MM.1S (cell line): ENCODE measurements around the gene TP63.
"Not testable (repeated sequence)": the region's sequence is repeated elsewhere in the genome, so short reads cannot be mapped to it uniquely, and the experiment has no call there.

Experiments used
- DNase-seq: peaks from one replicate; pipeline ENCODE4 v3.0.0-alpha.2; 2015
- H2AFZ ChIP-seq: fragments of 300-600 bp; sonication (generic); 2 replicates; pipeline ENCODE4 v1.6.0; 2016; ENCODE audit warnings: antibody characterized with exemption, low read length
- H3F3A ChIP-seq: fragments of 300-600 bp; sonication (generic); 2 replicates; pipeline ENCODE4 v1.6.1; 2016; ENCODE audit warnings: mild to moderate bottlenecking, antibody characterized with exemption, low read length, moderate library complexity, mixed read lengths; ENCODE audit not compliant: insufficient read depth
- H3K27ac ChIP-seq: fragments of 300-600 bp; sonication (generic); 2 replicates; pipeline ENCODE4 v1.5.1; 2016; ENCODE audit warnings: mild to moderate bottlenecking, low read length
- H3K27me3 ChIP-seq: fragments of 300-600 bp; sonication (generic); replicated peaks from 2 replicates; pipeline ENCODE4 v1.6.0; 2016; ENCODE audit warnings: low read length; ENCODE audit not compliant: insufficient read depth
- H3K36me3 ChIP-seq: fragments of 300-600 bp; sonication (generic); replicated peaks from 2 replicates; pipeline ENCODE4 v1.6.1; 2016; ENCODE audit warnings: mild to moderate bottlenecking, low read length, mixed read lengths; ENCODE audit not compliant: insufficient read depth
- H3K4me1 ChIP-seq: fragments of 300-600 bp; sonication (generic); 2 replicates; pipeline ENCODE4 v1.6.1; 2016; ENCODE audit warnings: low read length, mixed read lengths
- H3K4me2 ChIP-seq: fragments of 300-600 bp; sonication (generic); 2 replicates; pipeline ENCODE4 v1.6.0; 2016; ENCODE audit warnings: low read depth, low read length
- H3K4me3 ChIP-seq: fragments of 300-600 bp; sonication (generic); 2 replicates; pipeline ENCODE4 v1.5.1; 2016; ENCODE audit warnings: low read length, mixed read lengths
- H3K79me2 ChIP-seq: fragments of 300-600 bp; sonication (generic); 2 replicates; pipeline ENCODE4 v1.6.1; 2016; ENCODE audit warnings: mixed run types, low read length, mixed read lengths
- H3K9ac ChIP-seq: fragments of 300-600 bp; sonication (generic); 2 replicates; pipeline ENCODE4 v1.6.1; 2016; ENCODE audit warnings: low read length, mixed read lengths
- H3K9me2 ChIP-seq: fragments of 300-600 bp; sonication (generic); replicated peaks from 2 replicates; pipeline ENCODE4 v1.6.1; 2016; ENCODE audit warnings: mild to moderate bottlenecking, low read length, mixed read lengths; ENCODE audit not compliant: insufficient read depth
- H3K9me3 ChIP-seq: fragments of 300-600 bp; sonication (generic); replicated peaks from 2 replicates; pipeline ENCODE4 v1.6.1; 2016; ENCODE audit warnings: mild to moderate bottlenecking, low read length, mixed read lengths; ENCODE audit not compliant: insufficient read depth
- H4K20me1 ChIP-seq: fragments of 300-600 bp; sonication (generic); 2 replicates; pipeline ENCODE4 v1.6.1; 2016; ENCODE audit warnings: mild to moderate bottlenecking, low read length, moderate library complexity, mixed read lengths; ENCODE audit not compliant: insufficient read depth
- EZH2 ChIP-seq: fragments of 300-600 bp; sonication (generic); optimal IDR thresholded peaks from 2 replicates; pipeline ENCODE3; 2017; ENCODE audit warnings: low read depth, mild to moderate bottlenecking, antibody characterized with exemption, low read length, mixed read lengths
- EZH2phosphoT487 ChIP-seq: fragments of 300-600 bp; sonication (generic); IDR thresholded peaks from 2 replicates; pipeline ENCODE4 v1.6.1; 2018; ENCODE audit warnings: antibody characterized with exemption, low read length
- TF ChIP-seq, protein P1 (sequence below): fragments of 300-600 bp; sonication (generic); IDR thresholded peaks from 2 replicates; pipeline ENCODE4 v1.5.1; 2016; ENCODE audit warnings: antibody characterized with exemption, low read length, mixed read lengths

The TP63 gene

DNA sequence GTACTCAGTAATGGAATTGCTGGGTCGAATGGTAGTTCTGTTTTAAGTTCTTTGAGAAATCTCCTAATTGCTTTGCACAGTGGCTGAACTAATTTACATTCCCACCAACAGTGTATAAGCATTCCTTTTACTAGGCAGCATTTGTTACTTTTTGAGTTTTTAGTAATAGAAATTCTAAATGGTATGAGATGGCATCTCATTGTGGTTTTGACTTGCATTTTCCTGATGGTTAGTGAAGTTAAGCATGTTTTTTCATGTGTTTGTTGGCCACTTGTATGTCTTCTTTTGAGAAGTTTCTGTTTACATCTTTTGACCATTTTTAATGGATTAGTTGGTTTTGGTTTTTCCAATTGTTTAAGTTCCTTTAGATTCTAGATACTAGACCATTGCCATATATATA is 28.4 kb downstream of the TP63 start:
- TF ChIP-seq, protein P1, sequence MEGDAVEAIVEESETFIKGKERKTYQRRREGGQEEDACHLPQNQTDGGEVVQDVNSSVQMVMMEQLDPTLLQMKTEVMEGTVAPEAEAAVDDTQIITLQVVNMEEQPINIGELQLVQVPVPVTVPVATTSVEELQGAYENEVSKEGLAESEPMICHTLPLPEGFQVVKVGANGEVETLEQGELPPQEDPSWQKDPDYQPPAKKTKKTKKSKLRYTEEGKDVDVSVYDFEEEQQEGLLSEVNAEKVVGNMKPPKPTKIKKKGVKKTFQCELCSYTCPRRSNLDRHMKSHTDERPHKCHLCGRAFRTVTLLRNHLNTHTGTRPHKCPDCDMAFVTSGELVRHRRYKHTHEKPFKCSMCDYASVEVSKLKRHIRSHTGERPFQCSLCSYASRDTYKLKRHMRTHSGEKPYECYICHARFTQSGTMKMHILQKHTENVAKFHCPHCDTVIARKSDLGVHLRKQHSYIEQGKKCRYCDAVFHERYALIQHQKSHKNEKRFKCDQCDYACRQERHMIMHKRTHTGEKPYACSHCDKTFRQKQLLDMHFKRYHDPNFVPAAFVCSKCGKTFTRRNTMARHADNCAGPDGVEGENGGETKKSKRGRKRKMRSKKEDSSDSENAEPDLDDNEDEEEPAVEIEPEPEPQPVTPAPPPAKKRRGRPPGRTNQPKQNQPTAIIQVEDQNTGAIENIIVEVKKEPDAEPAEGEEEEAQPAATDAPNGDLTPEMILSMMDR, result no peak
- TF ChIP-seq EZH2phosphoT487, result no peak
- TF ChIP-seq EZH2, result no peak
- Histone ChIP-seq H3K27ac (no peak overlapping the region), H3K9me2 (no peaks in the 10 kb centered on the region), H3K27me3 (no peaks in the 10 kb centered on the region), H3F3A (no peaks in the 10 kb centered on the region), H3K9ac (no peak overlapping the region), H3K9me3 (no peaks in the 10 kb centered on the region), H3K4me1 (no peaks in the 10 kb centered on the region), H3K36me3 (no peaks in the 10 kb centered on the region), H3K79me2 (no peaks in the 10 kb centered on the region), H2AFZ (no peak overlapping the region), H3K4me3 (no peak overlapping the region), H4K20me1 (no peaks in the 10 kb centered on the region), H3K4me2 (no peak overlapping the region)
- DNase-seq, result no peak

DNA sequence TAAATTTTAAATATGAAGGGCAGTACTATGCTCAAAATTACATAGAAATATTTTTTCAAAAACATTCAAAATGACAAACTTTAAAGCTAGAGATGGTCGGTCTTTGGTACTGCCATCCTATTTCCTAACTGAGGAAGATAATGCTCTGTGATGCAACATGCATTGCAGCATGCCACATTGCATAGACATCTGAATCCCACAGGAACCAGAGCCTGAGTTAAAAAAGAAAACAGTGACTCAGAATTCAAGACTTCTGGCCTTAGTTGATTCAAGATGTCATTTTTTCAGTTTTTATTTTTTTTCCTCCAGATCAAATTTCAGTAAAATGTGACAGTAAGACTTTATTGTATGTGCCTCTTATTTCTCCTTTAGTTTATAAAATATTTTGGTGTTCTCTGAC is 33.1 kb downstream of the TP63 start:
- Histone ChIP-seq H3K4me2 (no peak overlapping the region), H3K4me1 (no peaks in the 10 kb centered on the region), H3K9me3 (no peaks in the 10 kb centered on the region), H2AFZ (no peak overlapping the region), H3F3A (no peaks in the 10 kb centered on the region), H3K36me3 (no peaks in the 10 kb centered on the region), H3K9ac (no peak overlapping the region), H3K27me3 (no peaks in the 10 kb centered on the region), H3K4me3 (no peak overlapping the region), H3K79me2 (no peaks in the 10 kb centered on the region), H4K20me1 (no peaks in the 10 kb centered on the region), H3K9me2 (no peaks in the 10 kb centered on the region), H3K27ac (no peak overlapping the region)
- DNase-seq, result no peak
- TF ChIP-seq EZH2phosphoT487, result no peak
- no peak for TF ChIP-seq EZH2
- TF ChIP-seq, protein P1, result no peak

DNA sequence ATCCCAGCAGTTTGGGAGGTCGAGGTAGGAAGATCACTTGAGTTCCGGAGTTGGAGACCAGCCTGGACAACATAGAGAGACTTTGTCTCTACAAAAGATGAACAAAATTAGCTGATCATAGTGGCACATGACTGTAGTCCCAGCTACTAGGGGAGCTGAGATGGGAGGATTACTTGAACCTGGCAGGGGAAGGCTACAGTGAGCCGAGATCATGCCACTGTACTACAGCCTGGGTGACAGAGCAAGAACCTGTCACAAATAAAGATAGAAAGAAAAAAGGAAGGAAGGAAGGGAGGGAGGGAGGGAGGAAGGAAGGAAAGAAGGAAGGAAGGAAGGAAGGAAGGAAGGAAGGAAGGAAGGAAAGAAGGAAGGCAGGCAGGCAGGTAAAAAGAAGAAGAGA is 41.2 kb downstream of the TP63 start:
- not testable (repeated sequence) for H3K4me2 ChIP-seq, H3K79me2 ChIP-seq, H3K9me3 ChIP-seq, H3K4me3 ChIP-seq, H2AFZ ChIP-seq, DNase-seq, H3K36me3 ChIP-seq, H3K9me2 ChIP-seq, H3K9ac ChIP-seq, H3K27ac ChIP-seq, H3F3A ChIP-seq, H3K4me1 ChIP-seq, H3K27me3 ChIP-seq, H4K20me1 ChIP-seq

DNA sequence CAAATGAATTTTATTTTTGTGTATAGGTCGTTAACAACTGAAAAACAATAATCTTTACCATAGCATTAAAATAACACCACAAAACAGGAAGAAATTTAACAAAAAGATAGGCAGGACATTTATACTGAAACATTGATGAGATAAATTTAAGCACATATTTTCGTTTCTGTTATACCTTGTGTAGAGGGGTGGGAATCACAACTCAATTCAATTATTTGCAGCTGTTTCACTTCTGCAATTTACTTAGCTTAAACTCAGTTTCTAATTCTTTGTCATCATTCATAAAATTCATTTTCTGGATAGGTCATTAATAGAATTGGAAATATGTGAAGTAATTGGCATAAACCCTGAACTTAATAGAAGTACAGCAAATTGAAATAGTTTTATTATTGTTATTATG is 42.3 kb downstream of the TP63 start:
- Histone ChIP-seq H3F3A (peaks cover 4% of the 10 kb centered on the region; the same call in 1 of the 2 replicates), H2AFZ (no peak overlapping the region), H3K9ac (no peak overlapping the region), H3K27ac (no peak overlapping the region), H3K4me1 (peaks cover 13% of the 10 kb centered on the region), H3K79me2 (no peaks in the 10 kb centered on the region), H3K27me3 (no peaks in the 10 kb centered on the region), H3K9me2 (no peaks in the 10 kb centered on the region), H3K36me3 (no peaks in the 10 kb centered on the region), H3K4me2 (no peak overlapping the region), H3K9me3 (no peaks in the 10 kb centered on the region), H4K20me1 (no peaks in the 10 kb centered on the region), H3K4me3 (no peak overlapping the region)
- TF ChIP-seq, protein P1, result no peak
- TF ChIP-seq EZH2 (no peak), EZH2phosphoT487 (no peak)
- DNase-seq, result no peak
